DOHH2 (cell line): Measurements from ENCODE around the gene CDH1.

ENCODE experiments used
- H3F3A ChIP-seq: fragments of 200-600 bp; sonication (generic), shearing (Covaris generic); 2 replicates; pipeline ENCODE4 v1.6.0; 2016; ENCODE audit warnings: antibody characterized with exemption, mild to moderate bottlenecking; ENCODE audit not compliant: control insufficient read depth, insufficient read depth
- H3K27ac ChIP-seq: fragments of 200-600 bp; sonication (generic); 2 replicates; pipeline ENCODE4 v1.5.1; 2014; ENCODE audit warnings: low read depth, mild to moderate bottlenecking, low read length, moderate library complexity
- H3K27me3 ChIP-seq: fragments of 200-600 bp; sonication (generic); 2 replicates; pipeline ENCODE4 v1.6.1; 2014; ENCODE audit warnings: mild to moderate bottlenecking, low read length, mixed read lengths; ENCODE audit not compliant: control insufficient read depth
- H3K36me3 ChIP-seq: fragments of 200-600 bp; sonication (generic); 2 replicates; pipeline ENCODE4 v1.6.1; 2014; ENCODE audit warnings: mild to moderate bottlenecking, low read length, moderate library complexity, mixed read lengths; ENCODE audit not compliant: control insufficient read depth
- H3K4me1 ChIP-seq: fragments of 200-600 bp; sonication (generic); 2 replicates; pipeline ENCODE4 v1.6.1; 2014; ENCODE audit warnings: mild to moderate bottlenecking, low read length, mixed read lengths; ENCODE audit not compliant: control insufficient read depth
- H3K4me2 ChIP-seq: fragments of 200-600 bp; sonication (generic); 2 replicates; pipeline ENCODE4 v1.6.0; 2014; ENCODE audit warnings: mild to moderate bottlenecking, low read length, moderate library complexity
- H3K4me3 ChIP-seq: fragments of 200-600 bp; sonication (generic); 2 replicates; pipeline ENCODE4 v1.5.1; 2014; ENCODE audit warnings: mild to moderate bottlenecking, low read length, mixed read lengths
- H3K79me2 ChIP-seq: fragments of 200-600 bp; sonication (generic); 2 replicates; pipeline ENCODE4 v1.6.1; 2014; ENCODE audit warnings: mild to moderate bottlenecking, low read length, mixed read lengths; ENCODE audit not compliant: control insufficient read depth
- H3K9me2 ChIP-seq: fragments of 200-600 bp; sonication (generic); replicated peaks from 2 replicates; pipeline ENCODE4 v1.6.1; 2014; ENCODE audit warnings: mild to moderate bottlenecking, low read length, mixed read lengths; ENCODE audit not compliant: control insufficient read depth
- H3K9me3 ChIP-seq: fragments of 200-600 bp; sonication (generic); 2 replicates; pipeline ENCODE4 v1.6.1; 2014; ENCODE audit warnings: antibody characterized with exemption, low read length, mixed read lengths; ENCODE audit not compliant: control insufficient read depth, insufficient read depth
- H4K20me1 ChIP-seq: fragments of 200-600 bp; sonication (generic); 2 replicates; pipeline ENCODE4 v1.6.0; 2014; ENCODE audit warnings: low read depth, mild to moderate bottlenecking, antibody characterized with exemption, low read length, moderate library complexity; ENCODE audit not compliant: control insufficient read depth, insufficient read depth
- EZH2phosphoT487 ChIP-seq: fragments of 200-600 bp; sonication (generic); IDR thresholded peaks from 2 replicates; pipeline ENCODE4 v1.6.1; 2017; ENCODE audit warnings: borderline replicate concordance, mild to moderate bottlenecking, antibody characterized with exemption, low read length, moderate library complexity, mixed read lengths
- TF ChIP-seq, protein P1 (sequence below): fragments of 200-600 bp; sonication (generic); IDR thresholded peaks from one replicate; pipeline ENCODE4 v1.5.1; 2014; ENCODE audit warnings: antibody characterized with exemption, mild to moderate bottlenecking, low read depth, low read length; ENCODE audit not compliant: poor library complexity, severe bottlenecking

The CDH1 gene

GRCh38 chr16:68768175-68768574, 31.1 kb downstream of the CDH1 start:
- no peaks in the 10 kb centered on the region for H3K36me3 ChIP-seq
- no peaks in the 10 kb centered on the region for H3K79me2 ChIP-seq
- H4K20me1 ChIP-seq, result no peaks in the 10 kb centered on the region
- no peak overlapping the region for H3K27ac ChIP-seq
- H3K27me3 ChIP-seq, result no peaks in the 10 kb centered on the region
- no peak overlapping the region for H3K4me3 ChIP-seq
- no peaks in the 10 kb centered on the region for H3F3A ChIP-seq
- TF ChIP-seq EZH2phosphoT487, result no peak
- TF ChIP-seq, protein P1, sequence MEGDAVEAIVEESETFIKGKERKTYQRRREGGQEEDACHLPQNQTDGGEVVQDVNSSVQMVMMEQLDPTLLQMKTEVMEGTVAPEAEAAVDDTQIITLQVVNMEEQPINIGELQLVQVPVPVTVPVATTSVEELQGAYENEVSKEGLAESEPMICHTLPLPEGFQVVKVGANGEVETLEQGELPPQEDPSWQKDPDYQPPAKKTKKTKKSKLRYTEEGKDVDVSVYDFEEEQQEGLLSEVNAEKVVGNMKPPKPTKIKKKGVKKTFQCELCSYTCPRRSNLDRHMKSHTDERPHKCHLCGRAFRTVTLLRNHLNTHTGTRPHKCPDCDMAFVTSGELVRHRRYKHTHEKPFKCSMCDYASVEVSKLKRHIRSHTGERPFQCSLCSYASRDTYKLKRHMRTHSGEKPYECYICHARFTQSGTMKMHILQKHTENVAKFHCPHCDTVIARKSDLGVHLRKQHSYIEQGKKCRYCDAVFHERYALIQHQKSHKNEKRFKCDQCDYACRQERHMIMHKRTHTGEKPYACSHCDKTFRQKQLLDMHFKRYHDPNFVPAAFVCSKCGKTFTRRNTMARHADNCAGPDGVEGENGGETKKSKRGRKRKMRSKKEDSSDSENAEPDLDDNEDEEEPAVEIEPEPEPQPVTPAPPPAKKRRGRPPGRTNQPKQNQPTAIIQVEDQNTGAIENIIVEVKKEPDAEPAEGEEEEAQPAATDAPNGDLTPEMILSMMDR, result no peak
- no peaks in the 10 kb centered on the region for H3K4me1 ChIP-seq
- H3K4me2 ChIP-seq, result no peak overlapping the region
- no peaks in the 10 kb centered on the region for H3K9me3 ChIP-seq
- no peaks in the 10 kb centered on the region for H3K9me2 ChIP-seq

DNA sequence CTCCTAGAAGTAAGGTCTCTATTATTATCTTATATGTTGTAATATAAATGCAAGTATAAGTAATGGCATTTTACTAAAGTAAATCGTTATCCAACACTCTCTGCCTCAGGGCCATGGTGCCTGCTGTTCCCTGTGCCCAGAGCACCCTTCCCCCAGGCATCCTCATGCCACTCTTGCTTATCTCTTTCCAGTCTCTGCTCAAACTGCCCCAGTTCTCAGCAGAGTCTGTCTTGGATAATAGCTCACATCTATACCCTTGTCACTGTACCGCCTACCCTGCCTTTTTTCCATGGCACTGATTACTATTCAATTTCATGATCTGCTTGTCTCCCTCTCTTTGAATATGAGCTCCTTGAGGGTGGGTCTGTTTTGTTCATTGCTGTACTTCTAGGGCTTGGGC, 31.7 kb downstream of the CDH1 start:
- H3K27ac ChIP-seq, result no peak overlapping the region
- H3F3A ChIP-seq, result no peaks in the 10 kb centered on the region
- no peaks in the 10 kb centered on the region for H3K79me2 ChIP-seq
- TF ChIP-seq EZH2phosphoT487, result no peak
- TF ChIP-seq, protein P1, result no peak
- H3K4me1 ChIP-seq, result no peaks in the 10 kb centered on the region
- H3K9me3 ChIP-seq, result no peaks in the 10 kb centered on the region
- no peaks in the 10 kb centered on the region for H3K36me3 ChIP-seq
- H3K4me3 ChIP-seq, result no peak overlapping the region
- no peaks in the 10 kb centered on the region for H3K9me2 ChIP-seq
- no peaks in the 10 kb centered on the region for H4K20me1 ChIP-seq
- no peaks in the 10 kb centered on the region for H3K27me3 ChIP-seq
- no peak overlapping the region for H3K4me2 ChIP-seq

- Histone ChIP-seq H3F3A (no peaks in the 10 kb centered on the region), H4K20me1 (no peaks in the 10 kb centered on the region), H3K79me2 (no peaks in the 10 kb centered on the region), H3K4me3 (no peak overlapping the region), H3K36me3 (no peaks in the 10 kb centered on the region), H3K4me2 (no peak overlapping the region), H3K9me3 (no peaks in the 10 kb centered on the region), H3K27me3 (no peaks in the 10 kb centered on the region), H3K9me2 (no peaks in the 10 kb centered on the region), H3K27ac (no peak overlapping the region), H3K4me1 (no peaks in the 10 kb centered on the region)
- no peak for TF ChIP-seq EZH2phosphoT487
- TF ChIP-seq, protein P1, result no peak
Measured at GRCh38 chr16:68770671-68771070, 33.6 kb downstream of the CDH1 start.
